ENCODE results near the gene ALPK3.

ALPK3 gene

DNA sequence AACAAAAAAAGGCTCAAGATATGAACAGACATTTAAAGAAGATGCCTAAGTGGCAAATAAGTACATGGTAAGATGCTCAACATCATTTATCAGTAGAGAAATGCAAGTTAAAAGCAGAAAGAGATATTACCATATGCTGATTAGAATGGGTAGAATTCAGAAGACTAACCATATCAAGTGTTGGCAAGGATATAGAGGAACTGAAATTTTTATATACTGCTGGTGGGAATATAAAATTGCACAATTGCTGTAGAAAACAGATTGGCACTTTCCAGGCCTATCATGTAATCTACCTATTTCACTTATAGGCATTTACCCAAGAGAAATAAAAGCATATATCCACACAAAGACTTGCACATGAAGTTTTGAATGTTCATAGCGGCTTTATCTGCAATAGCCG lies 84.4 kb downstream of the ALPK3 start:
- H3K36me3 Mint-ChIP-seq (ENCODE audit: low read depth) = no peaks in the 10 kb centered on the region
- H3K4me3 Mint-ChIP-seq = no peak overlapping the region
- H3K9me3 Mint-ChIP-seq = peaks cover 3% of the 10 kb centered on the region
- no peak for DNase-seq (ENCODE audit: low spot score)
- no peak overlapping the region for H3K27ac Mint-ChIP-seq
- H3K4me1 Mint-ChIP-seq (ENCODE audit: low read depth) = no peaks in the 10 kb centered on the region
- H3K27me3 Mint-ChIP-seq (ENCODE audit: low read depth) = peaks cover 9% of the 10 kb centered on the region

DNA sequence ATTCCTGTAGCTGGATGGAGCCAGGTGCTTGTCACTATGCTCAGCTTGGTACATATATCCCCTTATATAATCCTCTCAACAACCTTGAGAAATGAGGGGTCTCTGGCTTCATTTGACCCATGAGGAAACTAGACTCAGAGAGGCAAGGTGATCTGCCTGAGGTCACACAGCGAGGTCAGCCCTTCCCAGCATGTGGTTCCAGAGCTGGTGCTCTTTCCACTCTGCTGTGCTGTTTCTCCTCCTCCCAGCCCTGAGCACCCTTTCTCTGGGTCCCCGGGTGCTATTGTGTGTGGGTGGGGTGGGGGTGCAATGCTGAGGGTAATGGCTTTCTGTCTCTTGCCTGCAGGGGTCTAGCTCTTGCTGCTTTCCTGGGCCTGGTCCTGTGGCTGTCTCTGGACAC lies 86.6 kb downstream of the ALPK3 start:
- Mint-ChIP-seq H3K27me3 (ENCODE audit: low read depth) (peaks cover 5% of the 10 kb centered on the region), H3K36me3 (ENCODE audit: low read depth) (no peaks in the 10 kb centered on the region), H3K4me3 (no peak overlapping the region), H3K4me1 (ENCODE audit: low read depth) (no peaks in the 10 kb centered on the region), H3K27ac (no peak overlapping the region), H3K9me3 (peaks cover 3% of the 10 kb centered on the region)
- DNase-seq (ENCODE audit: low spot score) = no peak

DNA sequence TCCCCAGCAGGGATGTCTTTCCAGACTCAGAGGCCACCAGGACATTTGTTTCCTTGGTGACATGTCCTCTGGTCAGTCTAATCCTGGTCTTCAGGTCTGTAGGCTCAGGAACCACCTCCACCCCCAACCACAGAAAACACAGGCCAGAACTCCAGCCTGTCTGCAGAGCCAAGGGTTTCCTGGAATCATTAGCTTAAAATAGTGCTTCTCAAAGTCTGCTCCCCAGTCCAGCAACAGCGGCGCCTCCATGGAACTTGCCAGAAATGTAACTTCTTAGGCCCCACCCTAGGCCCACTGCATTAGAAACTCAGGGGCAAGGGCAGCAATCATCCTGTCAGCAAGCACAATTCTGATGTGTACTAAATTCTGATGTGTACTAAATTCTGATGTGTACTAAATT lies 87.3 kb downstream of the ALPK3 start:
- DNase-seq (ENCODE audit: low spot score) = no peak
- Mint-ChIP-seq H3K9me3 (peaks cover 3% of the 10 kb centered on the region), H3K4me3 (no peak overlapping the region), H3K4me1 (ENCODE audit: low read depth) (no peaks in the 10 kb centered on the region), H3K27ac (no peak overlapping the region), H3K27me3 (ENCODE audit: low read depth) (peaks cover 4% of the 10 kb centered on the region), H3K36me3 (ENCODE audit: low read depth) (no peaks in the 10 kb centered on the region)

DNA sequence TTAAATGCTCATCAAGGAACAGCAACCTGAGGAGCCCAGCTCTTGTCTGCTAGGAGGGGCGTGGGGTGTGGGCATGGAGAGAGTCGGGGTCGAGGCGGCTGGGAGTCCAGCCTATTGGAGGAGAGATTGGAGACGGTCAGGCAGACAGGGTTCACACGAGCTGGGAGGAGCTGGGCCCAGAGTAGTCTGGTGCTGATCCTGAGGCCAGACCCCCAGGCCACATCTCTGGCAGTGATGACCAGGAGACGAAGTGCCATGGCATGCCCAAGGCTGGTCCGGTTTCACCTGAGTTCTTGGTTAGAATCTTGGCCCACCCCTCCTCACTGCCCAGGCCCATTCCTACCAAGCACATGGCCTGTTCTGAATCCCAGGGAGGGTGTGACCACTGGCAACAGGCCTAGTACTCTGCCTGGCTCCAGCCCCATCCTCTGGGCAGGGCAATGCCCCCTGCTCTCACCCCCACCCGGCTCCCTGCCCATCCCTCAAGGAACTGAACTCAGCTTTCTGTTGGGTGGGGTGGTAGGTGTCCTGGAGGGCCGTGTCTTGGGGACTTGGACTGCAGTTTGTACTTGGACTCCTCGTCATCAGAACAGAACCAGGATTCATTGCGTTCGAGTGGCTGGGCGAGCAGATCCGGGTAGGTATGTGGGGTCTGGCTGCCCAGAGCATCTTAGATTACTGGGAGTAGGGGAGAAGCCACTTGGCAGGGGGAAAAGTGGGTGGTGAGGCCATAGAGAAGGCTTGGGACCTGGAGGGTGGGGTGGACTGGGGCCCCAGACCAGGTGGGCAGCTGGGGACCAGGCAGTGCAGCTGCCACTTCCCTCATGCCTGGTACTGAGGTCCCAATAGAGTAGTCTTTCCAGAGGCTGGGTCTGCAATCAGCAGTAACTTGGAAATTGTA lies 88.1 kb downstream of the ALPK3 start:
- peaks cover 3% of the 10 kb centered on the region for H3K9me3 Mint-ChIP-seq
- H3K36me3 Mint-ChIP-seq (ENCODE audit: low read depth) = no peaks in the 10 kb centered on the region
- no peaks in the 10 kb centered on the region for H3K4me1 Mint-ChIP-seq (ENCODE audit: low read depth)
- H3K4me3 Mint-ChIP-seq = no peak overlapping the region
- DNase-seq (ENCODE audit: low spot score) = no peak
- no peak overlapping the region for H3K27ac Mint-ChIP-seq
- H3K27me3 Mint-ChIP-seq (ENCODE audit: low read depth) = peaks cover 2% of the 10 kb centered on the region

DNA sequence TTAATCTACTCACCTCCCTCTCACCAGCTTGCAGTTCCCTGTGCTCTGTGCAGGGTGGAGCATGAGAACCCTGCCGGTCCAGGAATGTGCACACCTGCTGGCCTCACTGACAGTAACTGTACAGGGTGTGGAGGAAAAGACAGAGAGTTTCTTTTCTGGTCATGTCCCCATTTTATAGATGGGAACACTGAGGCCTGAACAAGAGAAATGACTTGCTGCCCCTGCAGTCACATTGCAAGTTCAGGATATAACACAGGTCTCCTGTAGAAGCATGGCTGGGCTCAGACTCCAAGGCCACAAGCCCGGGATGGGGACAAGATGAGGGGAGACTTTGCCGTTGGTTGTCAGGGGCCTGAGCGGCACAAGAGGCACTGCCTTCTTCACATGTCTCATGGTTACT lies 90.6 kb downstream of the ALPK3 start:
- no peak overlapping the region for H3K27ac Mint-ChIP-seq
- no peak for DNase-seq (ENCODE audit: low spot score)
- H3K4me3 Mint-ChIP-seq = no peak overlapping the region
- H3K27me3 Mint-ChIP-seq (ENCODE audit: low read depth) = peaks cover 3% of the 10 kb centered on the region
- no peaks in the 10 kb centered on the region for H3K36me3 Mint-ChIP-seq (ENCODE audit: low read depth)
- peaks cover 6% of the 10 kb centered on the region for H3K4me1 Mint-ChIP-seq (ENCODE audit: low read depth)
- no peaks in the 10 kb centered on the region for H3K9me3 Mint-ChIP-seq

DNA sequence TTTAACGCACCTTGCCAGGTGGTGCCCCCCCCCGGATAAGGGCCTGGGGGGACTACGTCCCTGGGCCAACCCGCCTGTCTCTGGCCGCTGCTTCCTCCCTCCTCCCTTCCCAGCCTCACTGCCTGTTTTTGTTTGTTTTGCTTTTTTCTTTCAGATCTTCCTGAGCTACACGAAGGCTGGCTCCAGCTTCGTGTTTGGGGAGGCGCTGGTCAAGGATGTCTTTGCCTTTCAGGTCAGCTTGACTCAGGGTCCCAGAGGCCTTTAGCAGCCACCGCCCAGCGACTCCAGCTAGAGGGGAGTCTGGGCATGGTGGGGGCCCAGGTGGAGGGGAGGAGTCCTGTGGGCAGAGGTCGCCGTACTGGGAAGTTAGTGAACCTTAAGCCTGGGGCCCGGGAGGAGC lies 91.4 kb downstream of the ALPK3 start:
- DNase-seq (ENCODE audit: low spot score) = no peak
- H3K36me3 Mint-ChIP-seq (ENCODE audit: low read depth) = no peaks in the 10 kb centered on the region
- H3K27ac Mint-ChIP-seq = no peak overlapping the region
- no peak overlapping the region for H3K4me3 Mint-ChIP-seq
- peaks cover 3% of the 10 kb centered on the region for H3K27me3 Mint-ChIP-seq (ENCODE audit: low read depth)
- peaks cover 7% of the 10 kb centered on the region for H3K4me1 Mint-ChIP-seq (ENCODE audit: low read depth)
- H3K9me3 Mint-ChIP-seq = no peaks in the 10 kb centered on the region

DNA sequence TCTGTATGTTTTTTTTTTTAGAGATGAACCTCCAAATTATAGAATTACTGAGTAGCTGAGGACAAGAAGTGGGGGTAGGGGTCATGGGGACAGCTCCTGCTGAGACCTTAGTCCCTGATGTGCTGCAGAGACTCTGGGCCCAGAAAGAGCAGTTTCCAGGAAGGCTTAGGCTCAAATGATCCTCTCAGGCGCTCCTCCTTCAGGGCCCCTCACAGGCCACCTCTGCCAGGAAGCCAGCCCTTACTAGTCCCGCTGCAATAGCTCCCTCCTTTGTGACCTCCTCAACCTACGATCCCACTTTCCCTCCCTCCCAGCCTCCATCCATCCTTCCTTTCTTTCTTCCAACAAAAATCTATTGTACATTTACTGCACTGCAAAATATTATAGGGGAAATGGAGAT lies 91.9 kb downstream of the ALPK3 start:
- H3K9me3 Mint-ChIP-seq = no peaks in the 10 kb centered on the region
- H3K36me3 Mint-ChIP-seq (ENCODE audit: low read depth) = no peaks in the 10 kb centered on the region
- DNase-seq (ENCODE audit: low spot score) = no peak
- peaks cover 7% of the 10 kb centered on the region for H3K4me1 Mint-ChIP-seq (ENCODE audit: low read depth)
- H3K27me3 Mint-ChIP-seq (ENCODE audit: low read depth) = peaks cover 3% of the 10 kb centered on the region
- H3K27ac Mint-ChIP-seq = no peak overlapping the region
- H3K4me3 Mint-ChIP-seq = no peak overlapping the region

DNA sequence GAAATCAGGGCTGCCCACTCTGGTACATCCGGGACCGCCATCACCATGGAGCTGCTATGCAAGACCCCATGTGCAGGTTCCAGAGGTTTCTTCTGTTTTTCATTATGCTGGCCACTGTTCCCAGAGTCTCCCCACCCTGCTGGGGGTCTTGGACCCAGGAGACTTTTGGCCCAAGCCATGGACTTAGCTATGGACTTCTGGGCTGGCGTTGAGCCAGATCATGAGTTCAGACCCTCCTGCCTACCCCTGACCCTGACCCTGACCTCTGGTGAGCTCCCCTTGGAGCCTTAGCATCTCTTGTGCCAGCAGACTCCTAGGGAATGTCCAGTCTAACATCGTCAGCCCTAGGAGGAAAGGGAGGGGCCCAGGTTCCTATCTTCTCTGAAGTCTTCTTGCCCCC lies 92.6 kb downstream of the ALPK3 start:
- Mint-ChIP-seq H3K4me3 (no peak overlapping the region), H3K27ac (no peak overlapping the region), H3K4me1 (ENCODE audit: low read depth) (peaks cover 9% of the 10 kb centered on the region), H3K27me3 (ENCODE audit: low read depth) (peaks cover 3% of the 10 kb centered on the region), H3K9me3 (no peaks in the 10 kb centered on the region), H3K36me3 (ENCODE audit: low read depth) (no peaks in the 10 kb centered on the region)
- DNase-seq (ENCODE audit: low spot score) = no peak

DNA sequence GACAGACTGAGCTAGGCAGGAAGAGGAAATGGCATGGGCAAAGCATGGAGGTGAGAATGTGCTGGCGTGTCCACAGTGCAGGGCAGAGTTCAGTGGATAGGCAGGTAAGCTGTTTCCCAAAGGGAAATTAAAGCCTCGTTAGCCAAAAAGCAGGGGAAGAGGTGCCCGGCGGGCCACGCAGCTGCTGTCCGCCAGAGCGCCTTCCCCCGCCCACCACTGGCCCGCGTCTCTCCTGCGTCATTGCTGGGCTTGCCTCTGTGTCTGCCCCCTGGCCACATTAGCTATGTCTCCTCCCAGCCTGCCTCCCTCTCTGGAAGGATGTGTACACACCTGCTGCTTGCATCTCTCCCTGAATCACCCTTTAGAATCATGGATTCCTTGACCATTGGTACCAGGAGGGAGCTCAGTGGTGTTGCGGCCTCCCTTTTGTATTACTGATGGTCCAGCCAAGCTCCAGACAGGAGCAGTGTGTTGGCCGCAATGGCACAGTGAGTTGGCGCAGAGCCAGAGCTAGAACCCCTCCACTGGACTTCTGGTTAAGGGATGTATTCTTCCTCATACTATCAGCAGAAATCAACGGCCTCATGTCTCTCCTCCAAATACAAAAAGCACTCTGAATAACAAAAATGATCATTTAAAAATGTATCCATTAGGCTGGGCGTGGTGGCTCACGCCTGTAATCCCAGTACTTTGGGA lies 93.9 kb downstream of the ALPK3 start:
- H3K4me3 Mint-ChIP-seq = no peak overlapping the region
- H3K9me3 Mint-ChIP-seq = no peaks in the 10 kb centered on the region
- H3K27ac Mint-ChIP-seq = no peak overlapping the region
- no peaks in the 10 kb centered on the region for H3K36me3 Mint-ChIP-seq (ENCODE audit: low read depth)
- peaks cover 18% of the 10 kb centered on the region for H3K4me1 Mint-ChIP-seq (ENCODE audit: low read depth)
- no peak for DNase-seq (ENCODE audit: low spot score)
- peaks cover 3% of the 10 kb centered on the region for H3K27me3 Mint-ChIP-seq (ENCODE audit: low read depth)

DNA sequence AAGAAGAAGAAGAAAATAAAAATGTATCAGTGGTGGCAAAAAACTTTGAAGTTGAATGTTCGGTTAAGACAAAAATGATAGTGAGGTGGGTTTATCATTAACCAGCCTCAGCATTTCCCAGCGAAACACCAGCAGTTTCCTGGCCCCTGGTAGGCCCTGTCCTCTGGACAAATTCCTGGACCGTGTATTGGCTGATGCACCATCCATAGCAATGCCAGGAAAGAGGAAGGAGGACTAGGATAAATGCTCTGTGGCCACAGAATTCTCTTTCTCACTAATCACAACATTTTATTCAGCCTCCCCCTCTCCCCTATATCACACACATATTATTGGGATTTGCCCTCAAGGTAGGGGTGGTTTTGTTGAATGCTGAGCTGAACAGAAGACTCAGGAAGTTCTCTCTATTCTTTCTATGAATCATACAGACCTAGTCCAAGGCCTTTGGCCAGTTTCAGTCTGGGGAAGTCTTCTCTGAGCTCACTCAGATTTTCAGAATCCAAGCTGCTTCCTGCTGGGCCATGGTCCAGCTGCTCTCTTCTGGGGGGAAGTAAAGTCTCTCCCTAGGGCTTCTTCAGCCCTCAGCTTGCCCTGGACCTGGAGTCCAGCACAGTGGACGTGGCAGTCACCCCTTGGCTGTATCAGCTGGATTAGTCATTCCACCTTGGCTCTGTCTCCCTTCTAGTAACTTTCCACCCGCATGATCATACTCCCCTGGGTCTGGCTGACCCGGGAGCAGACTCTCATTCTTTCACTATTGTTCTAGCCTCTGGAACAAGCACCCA lies 94.9 kb downstream of the ALPK3 start:
- Mint-ChIP-seq H3K4me3 (no peak overlapping the region), H3K36me3 (ENCODE audit: low read depth) (no peaks in the 10 kb centered on the region), H3K27me3 (ENCODE audit: low read depth) (peaks cover 3% of the 10 kb centered on the region), H3K27ac (no peak overlapping the region), H3K4me1 (ENCODE audit: low read depth) (peaks cover 18% of the 10 kb centered on the region), H3K9me3 (no peaks in the 10 kb centered on the region)
- no peak for DNase-seq (ENCODE audit: low spot score)

DNA sequence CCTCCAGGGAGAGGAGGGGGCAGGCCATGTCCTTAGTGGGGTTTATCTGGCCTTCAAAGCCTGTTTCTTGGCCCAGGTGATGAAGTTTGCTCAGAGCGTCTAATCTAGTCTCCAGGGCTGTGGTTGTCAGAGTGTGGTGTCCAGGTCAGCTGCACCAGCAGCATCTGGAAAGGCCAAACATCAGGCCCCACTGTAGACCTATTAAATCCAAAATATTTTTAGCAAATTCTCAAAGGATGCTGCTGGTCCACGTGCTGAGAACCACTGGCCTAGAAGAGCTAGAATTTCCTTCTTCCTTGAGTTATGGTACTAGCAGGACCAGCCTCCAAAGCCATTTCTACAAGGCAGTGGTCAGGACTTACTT lies 96.2 kb downstream of the ALPK3 start:
- peaks cover 3% of the 10 kb centered on the region for H3K27me3 Mint-ChIP-seq (ENCODE audit: low read depth)
- no peaks in the 10 kb centered on the region for H3K36me3 Mint-ChIP-seq (ENCODE audit: low read depth)
- H3K4me3 Mint-ChIP-seq = no peak overlapping the region
- no peaks in the 10 kb centered on the region for H3K9me3 Mint-ChIP-seq
- DNase-seq (ENCODE audit: low spot score) = no peak
- no peak overlapping the region for H3K27ac Mint-ChIP-seq
- H3K4me1 Mint-ChIP-seq (ENCODE audit: low read depth) = peaks cover 18% of the 10 kb centered on the region

DNA sequence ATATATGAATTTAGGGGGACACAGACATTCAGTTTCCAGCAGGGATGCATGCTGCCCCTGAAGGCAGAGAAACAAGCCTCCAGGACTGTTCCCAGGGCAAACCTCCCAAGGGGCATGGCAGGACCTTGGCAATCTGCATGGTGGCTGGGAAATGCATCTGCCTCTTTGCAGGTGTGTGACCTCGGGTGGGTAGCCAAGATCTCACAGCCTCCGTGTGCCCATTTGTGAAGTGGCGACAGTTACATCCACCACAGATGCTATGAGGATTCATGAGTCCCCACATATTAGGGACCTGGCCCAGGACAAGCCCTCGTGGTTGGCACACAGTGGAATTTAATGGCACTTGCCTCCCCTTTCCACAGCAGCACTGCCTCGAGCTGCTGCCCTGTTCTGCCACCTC lies 97.2 kb downstream of the ALPK3 start:
- H3K4me1 Mint-ChIP-seq (ENCODE audit: low read depth) = peaks cover 18% of the 10 kb centered on the region

DNA sequence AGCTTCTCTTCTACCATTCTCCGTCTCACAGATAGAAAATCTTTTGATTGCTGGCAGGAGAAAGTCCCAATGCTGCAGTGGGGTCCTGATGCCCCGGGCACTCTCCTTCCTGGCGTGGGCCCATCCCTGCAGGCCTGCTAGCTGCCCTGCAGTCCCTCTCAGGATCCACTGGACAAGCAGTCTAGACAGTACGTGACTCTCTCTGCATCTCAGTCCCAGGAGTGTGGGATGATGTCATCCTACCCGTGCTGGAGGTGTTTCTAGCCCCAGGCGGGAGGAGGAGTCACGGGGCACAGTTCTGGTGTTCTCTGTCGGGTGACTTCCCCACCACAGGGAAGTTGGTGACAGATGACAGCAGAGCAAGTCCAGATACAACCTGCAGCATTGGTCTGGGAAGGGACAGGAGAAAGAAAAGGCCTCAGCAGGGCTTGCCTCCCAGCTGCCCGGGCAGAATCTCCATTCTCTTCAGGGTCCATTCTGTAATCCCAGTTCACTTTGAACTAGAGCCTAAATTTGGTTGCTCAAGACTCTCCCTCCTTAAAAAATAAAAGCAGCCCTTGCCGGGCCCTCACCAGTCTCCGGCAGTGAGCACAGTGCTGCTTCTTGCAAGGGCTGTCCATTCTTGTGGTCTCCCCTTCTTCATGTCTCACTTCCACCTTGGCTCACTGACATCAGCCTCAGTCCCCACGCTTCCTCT lies 97.9 kb downstream of the ALPK3 start:
- peak overlapping the region; percentile 87 for H3K27ac Mint-ChIP-seq
- peaks cover 18% of the 10 kb centered on the region for H3K4me1 Mint-ChIP-seq (ENCODE audit: low read depth)
- no peaks in the 10 kb centered on the region for H3K36me3 Mint-ChIP-seq (ENCODE audit: low read depth)
- H3K4me3 Mint-ChIP-seq = peak overlapping the region; percentile 81
- H3K27me3 Mint-ChIP-seq (ENCODE audit: low read depth) = peaks cover 3% of the 10 kb centered on the region
- DNase-seq (ENCODE audit: low spot score) = peak; percentile 71
- H3K9me3 Mint-ChIP-seq = no peaks in the 10 kb centered on the region

More for the DNA sequence above, 97.2 kb downstream of the ALPK3 start:
- H3K9me3 Mint-ChIP-seq = no peaks in the 10 kb centered on the region
- DNase-seq (ENCODE audit: low spot score) = no peak
- no peak overlapping the region for H3K27ac Mint-ChIP-seq
- H3K27me3 Mint-ChIP-seq (ENCODE audit: low read depth) = peaks cover 3% of the 10 kb centered on the region
- peak overlapping the region; percentile 81 for H3K4me3 Mint-ChIP-seq
- H3K36me3 Mint-ChIP-seq (ENCODE audit: low read depth) = no peaks in the 10 kb centered on the region
